HG02571 (cell line): Measurements from ENCODE around the gene SREBF1.

Source experiments
- ATAC-seq: cut with Tn5 transposase; IDR thresholded peaks from one replicate; pipeline ENCODE4 v1.9.1; 2021; ENCODE audit warnings: mild to moderate bottlenecking, moderate library complexity; ENCODE audit not compliant: unreplicated experiment

SREBF1 gene

GRCh38 chr17:17766077-17766743, 70.6 kb downstream of the SREBF1 start:
- ATAC-seq, result no peak

GRCh38 chr17:17765359-17766076, 71.3 kb downstream of the SREBF1 start:
- ATAC-seq, result no peak

- ATAC-seq, result no peak
These were observed 73.1 kb downstream of the SREBF1 start for GRCh38 chr17:17763734-17764133.

GRCh38 chr17:17763136-17763535, 73.7 kb downstream of the SREBF1 start:
- no peak for ATAC-seq

- no peak for ATAC-seq
These were observed 74.1 kb downstream of the SREBF1 start for GRCh38 chr17:17762744-17763105.
